PC-3 (cell line): ENCODE measurements around the gene EPC2.

Experiments
- EZH2 ChIP-seq: fragments of 300-600 bp; sonication (generic); IDR thresholded peaks from one replicate; pipeline ENCODE4 v1.6.1; 2017; ENCODE audit warnings: antibody characterized with exemption, mild to moderate bottlenecking, low read length; ENCODE audit not compliant: unreplicated experiment
- EZH2phosphoT487 ChIP-seq: fragments of 300-600 bp; sonication (generic); IDR thresholded peaks from 2 replicates; pipeline ENCODE4 v1.6.1; 2018; ENCODE audit warnings: mild to moderate bottlenecking, antibody characterized with exemption, low read length, borderline replicate concordance
- TF ChIP-seq, protein P1 (sequence below): fragments of 300-600 bp; sonication (generic); conservative IDR thresholded peaks from 2 replicates; pipeline ENCODE4 v1.5.1; 2017; ENCODE audit warnings: antibody characterized with exemption, low read depth, mild to moderate bottlenecking, low read length

DNA sequence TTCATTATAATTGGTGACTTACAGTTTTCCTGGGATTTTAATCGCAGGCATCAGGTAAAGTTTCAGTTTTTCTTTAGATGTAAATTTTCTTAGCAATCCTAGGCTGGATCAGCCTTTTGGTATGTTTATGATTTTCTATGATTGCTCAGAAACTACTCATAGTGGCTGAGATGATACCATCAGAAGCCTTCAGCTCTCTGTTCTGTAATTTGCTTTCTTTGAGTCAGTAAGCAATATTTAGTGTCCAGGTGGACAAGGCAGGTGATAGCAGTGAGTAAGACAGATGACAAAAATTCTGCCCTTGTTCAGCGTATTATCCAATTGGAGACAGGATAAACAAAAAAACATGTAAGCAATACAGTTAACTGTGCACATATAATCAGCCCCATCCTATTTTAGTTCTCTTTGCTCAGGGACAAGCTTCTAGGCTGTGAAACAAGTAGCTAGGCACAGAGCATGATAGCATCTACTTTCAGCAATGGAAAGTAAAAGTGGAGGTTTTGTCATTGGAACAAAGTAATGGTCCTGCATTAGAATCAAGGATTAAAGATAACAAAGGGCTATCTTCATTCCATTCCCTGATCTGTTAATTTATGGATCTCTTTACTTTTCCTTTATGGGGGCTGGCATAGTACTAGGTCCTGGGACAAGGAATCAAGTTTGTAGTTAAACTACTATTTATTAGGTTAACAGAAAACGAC lies 100.8 kb downstream of the EPC2 start:
- TF ChIP-seq, protein P1, sequence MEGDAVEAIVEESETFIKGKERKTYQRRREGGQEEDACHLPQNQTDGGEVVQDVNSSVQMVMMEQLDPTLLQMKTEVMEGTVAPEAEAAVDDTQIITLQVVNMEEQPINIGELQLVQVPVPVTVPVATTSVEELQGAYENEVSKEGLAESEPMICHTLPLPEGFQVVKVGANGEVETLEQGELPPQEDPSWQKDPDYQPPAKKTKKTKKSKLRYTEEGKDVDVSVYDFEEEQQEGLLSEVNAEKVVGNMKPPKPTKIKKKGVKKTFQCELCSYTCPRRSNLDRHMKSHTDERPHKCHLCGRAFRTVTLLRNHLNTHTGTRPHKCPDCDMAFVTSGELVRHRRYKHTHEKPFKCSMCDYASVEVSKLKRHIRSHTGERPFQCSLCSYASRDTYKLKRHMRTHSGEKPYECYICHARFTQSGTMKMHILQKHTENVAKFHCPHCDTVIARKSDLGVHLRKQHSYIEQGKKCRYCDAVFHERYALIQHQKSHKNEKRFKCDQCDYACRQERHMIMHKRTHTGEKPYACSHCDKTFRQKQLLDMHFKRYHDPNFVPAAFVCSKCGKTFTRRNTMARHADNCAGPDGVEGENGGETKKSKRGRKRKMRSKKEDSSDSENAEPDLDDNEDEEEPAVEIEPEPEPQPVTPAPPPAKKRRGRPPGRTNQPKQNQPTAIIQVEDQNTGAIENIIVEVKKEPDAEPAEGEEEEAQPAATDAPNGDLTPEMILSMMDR, result no peak
- TF ChIP-seq EZH2phosphoT487, result no peak
- no peak for TF ChIP-seq EZH2
